Measurements from ENCODE around the gene ARMC5.

ARMC5 gene

DNA sequence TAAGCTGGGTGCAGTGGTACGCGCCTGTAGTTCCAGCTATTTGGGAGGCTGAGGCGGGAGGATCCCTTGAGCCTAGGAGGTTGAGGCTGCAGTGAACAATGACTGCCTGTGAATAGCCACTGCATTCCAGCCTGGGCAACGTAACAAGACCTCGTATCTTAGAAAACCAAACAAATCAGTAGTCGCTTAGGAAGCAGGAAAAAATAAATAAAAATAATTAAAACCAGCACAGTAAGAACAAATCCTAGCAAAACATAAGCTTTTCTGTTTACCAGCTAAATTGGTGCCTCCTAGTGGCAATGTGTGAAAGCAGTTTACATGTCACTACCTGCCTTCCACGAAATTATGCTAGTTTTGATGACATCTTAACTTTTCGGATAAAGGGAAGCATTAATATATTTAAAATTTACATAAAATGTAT lies 1.3 kb downstream of the ARMC5 start:
- DNase-seq (ENCODE audit: low read depth in 4 of 4, low spot score in 1 of 4) = no peak

DNA sequence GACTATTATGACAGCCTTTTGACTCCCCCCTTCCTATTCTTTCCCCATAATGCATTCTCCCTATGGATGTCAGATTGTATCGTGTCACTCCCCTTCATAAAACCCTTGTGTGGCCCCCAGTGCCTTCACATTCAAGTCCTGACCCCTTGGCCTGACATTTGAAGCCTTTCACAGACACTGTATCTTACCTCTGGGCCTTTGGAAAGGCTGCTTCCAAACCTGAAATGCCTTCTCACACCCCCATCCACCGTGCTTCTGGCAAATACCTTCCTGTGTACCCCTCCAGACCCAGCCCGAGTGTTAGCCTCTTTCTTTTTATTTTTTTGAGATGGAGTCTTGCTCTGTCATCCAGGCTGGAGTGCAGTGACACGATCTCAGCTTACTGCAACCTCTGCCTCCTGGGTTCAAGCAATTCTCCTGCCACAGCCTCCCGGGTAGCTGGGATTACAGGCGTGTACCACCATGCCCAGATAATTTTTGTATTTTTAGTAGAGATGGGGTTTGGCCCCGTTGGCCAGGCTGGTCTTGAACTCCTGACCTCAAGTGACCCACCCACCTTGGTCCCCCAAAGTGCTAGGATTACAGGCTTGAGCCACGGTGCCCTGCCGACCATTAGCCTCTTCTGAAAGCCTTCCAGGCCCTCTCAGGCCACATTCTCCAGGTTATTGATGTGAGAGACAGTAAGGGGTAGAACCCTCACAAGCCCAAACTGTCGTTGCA lies 2.1 kb downstream of the ARMC5 start:
- no peak for DNase-seq (ENCODE audit: low read depth in 4 of 4, low spot score in 1 of 4)

GRCh38 chr16:31461921-31462804 lies 2.9 kb downstream of the ARMC5 start:
- DNase-seq (ENCODE audit: low read depth in 4 of 4, low spot score in 1 of 4) = no peak

DNA sequence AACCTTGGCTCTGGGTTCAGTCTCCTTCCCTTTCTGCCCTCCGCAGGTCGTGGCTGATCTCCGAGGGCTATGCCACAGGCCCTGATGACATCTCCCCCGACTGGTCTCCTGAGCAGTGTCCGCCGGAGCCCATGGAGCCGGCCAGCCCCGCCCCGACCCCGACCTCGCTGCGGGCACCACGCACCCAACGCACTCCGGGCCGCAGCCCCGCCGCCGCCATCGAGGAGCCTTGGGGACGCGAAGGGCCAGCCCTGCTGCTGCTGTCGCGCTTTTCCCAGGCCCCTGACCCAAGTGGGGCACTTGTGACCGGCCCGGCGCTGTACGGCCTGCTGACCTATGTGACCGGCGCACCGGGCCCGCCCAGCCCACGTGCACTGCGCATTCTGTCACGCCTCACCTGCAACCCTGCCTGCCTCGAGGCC lies 5.1 kb downstream of the ARMC5 start:
- DNase-seq (ENCODE audit: low read depth in 4 of 4, low spot score in 1 of 4) = no peak

DNA sequence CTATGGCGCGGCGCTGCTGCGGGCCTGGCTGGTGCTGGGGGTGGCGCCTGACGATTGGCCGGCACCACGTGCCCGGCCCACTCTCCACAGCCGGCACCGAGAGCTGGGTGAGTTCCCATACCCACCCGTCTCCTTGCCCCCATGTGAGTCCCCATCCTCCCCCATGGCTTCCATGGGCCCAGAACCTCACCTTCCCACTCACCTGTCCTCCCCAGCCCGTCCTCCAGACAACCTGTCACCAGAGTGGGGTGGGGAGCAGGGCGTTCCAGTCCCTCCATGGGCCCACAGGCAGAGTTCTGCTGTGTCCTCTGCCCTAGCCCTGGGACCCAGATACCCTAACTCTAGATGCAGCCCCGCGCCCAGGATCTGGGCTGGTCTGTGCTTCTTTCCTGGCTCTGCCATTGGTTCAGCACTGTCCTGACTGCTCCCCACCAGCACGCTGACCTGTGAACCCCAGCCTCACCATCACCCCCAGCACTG lies 5.5 kb downstream of the ARMC5 start:
- no peak for DNase-seq (ENCODE audit: low read depth in 4 of 4, low spot score in 1 of 4)

DNA sequence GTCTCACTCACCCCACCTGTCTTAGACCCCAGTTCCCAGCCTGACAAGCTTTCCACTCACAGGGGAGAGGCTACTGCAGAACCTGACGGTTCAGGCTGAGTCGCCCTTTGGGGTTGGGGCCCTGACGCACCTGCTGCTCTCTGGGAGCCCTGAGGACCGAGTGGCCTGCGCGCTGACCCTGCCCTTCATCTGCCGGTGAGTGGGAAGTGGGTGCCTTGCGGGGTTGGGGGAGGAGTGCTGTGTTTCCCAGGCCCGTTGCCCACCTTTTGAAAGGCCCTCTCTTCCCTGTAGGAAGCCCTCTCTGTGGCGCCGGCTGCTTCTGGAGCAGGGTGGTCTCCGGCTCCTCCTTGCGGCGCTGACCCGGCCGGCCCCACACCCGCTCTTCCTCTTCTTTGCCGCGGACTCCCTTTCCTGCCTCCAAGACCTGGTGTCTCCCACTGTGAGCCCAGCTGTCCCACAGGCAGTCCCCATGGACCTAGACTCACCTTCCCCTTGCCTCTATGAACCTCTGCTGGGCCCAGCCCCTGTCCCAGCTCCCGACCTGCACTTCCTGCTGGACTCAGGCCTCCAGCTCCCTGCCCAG lies 6.6 kb downstream of the ARMC5 start:
- DNase-seq (ENCODE audit: low read depth in 4 of 4, low spot score in 1 of 4) = no peak

GRCh38 chr16:31466381-31466841 lies 7.1 kb downstream of the ARMC5 start:
- DNase-seq (ENCODE audit: low read depth in 4 of 4, low spot score in 1 of 4) = no peak

DNA sequence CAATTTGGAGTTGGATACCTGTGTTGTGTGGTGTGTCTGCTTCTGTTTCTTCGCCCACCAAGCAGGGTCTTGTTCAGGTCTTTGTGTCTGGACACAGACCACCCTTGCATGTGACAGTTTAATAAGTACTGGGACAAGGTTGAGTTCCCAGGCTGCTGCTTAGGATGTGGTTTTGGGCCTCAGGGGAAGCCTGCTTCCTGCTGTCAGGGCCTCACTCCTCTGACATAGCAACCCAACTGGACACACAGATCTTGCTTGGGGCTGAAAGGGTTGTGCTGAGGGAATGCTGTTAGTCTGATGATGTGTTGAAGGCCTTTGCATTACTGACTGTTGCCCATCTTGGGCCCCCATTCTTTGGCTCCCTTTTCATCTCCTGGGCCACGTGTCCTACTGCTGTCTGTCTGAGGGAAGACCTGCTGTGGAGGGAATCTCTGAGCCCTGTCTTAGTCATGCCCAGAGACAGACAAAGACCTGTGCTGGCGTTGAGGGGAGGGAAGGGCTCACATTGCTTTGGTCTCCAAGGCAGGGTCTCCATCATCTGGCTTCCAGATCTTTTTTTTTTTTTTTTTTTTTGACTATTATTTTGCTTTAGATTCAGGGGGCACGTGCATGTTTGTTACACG lies 8.0 kb downstream of the ARMC5 start:
- DNase-seq (ENCODE audit: low read depth in 4 of 4, low spot score in 1 of 4) = no peak

- DNase-seq (ENCODE audit: low read depth in 4 of 4, low spot score in 1 of 4) = no peak
Measured at GRCh38 chr16:31467858-31468257, 8.6 kb downstream of the ARMC5 start.

GRCh38 chr16:31470615-31471014 lies 11.3 kb downstream of the ARMC5 start:
- no peak for DNase-seq (ENCODE audit: low read depth in 4 of 4, low spot score in 1 of 4)

DNA sequence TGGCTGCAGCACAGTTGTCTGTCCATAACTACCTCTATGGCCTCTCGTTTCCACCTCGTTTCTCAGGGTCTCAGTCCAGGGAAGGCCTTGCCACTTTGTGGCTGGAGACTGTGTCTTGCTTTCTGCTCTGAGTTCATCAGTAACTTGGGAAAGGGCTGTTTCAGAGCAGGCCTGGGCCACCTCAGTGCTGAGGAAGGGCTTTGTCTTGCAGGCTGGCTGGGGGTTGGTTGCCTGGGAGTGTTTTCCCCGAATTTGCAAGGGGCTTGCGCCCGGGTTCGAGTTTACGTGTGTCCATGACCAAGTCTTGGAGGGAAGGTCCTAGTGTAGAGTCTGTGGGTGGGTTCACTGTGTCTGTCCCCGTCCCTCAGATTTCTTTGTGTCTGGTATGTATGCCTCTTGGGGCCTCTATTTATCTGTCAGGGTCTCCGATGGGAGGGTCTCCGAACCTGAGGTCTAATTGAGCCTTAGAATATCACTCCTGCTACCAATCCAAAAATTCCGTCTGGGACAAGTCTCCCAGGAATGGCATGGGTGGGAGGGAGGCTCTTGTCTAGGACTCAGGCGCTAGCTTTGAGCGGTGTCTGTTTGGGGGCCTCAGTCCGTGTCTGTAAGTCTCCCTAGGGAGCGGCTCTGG lies 12.1 kb downstream of the ARMC5 start:
- no peak for DNase-seq (ENCODE audit: low read depth in 4 of 4, low spot score in 1 of 4)

DNA sequence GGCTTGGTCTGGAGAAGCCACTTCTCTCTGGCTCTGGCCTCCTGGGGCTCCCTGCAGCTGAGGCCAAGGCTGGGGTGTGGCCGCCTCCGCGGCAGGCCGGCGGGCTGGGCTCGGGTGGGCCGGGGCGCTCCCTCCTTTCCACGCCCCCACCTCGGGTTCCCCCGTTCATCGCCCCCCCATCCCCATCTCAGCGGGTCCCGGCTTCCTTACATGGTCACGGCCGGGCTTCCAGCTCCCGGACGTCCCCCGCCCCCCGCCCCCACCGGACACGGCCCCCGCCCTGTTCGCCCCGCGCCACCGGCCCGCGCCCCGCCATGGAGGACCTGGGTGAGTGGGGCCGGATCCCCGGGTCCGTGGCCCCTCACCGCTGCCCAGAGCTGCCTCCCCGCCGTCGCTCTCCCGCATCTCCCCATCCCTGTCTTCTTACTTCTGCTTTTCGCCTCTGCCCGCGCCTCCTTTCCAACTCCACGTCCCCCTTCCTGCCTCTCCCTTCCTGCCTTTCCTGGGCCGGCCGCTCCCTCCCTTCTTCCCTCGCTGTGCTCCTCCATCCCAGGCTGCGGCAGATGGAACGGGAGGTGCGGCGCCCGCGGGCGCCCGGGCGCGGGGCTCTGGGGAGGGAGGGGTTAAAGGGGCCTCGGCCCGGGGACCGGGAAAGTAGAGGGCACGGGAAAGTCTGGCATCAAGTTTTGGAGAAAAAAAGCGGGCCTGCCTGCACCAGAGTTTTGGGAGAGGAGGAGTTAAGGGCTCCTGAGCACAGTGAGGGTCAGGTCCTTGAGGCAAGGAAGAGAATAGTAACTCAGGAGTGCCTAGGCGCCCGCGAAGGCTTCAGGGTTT lies 12.8 kb downstream of the ARMC5 start, which contains the start of gene TGFB1I1:
TGFB1I1 (plus strand) TSS at position 278 of the 834 bp plus-strand sequence; CDS start at position 315, 37 bp downstream.
- no peak for DNase-seq (ENCODE audit: low read depth in 4 of 4, low spot score in 1 of 4)

GRCh38 chr16:31472709-31473203 lies 13.5 kb downstream of the ARMC5 start:
- peak in 1 of 4 experiments; percentile 12 for DNase-seq (ENCODE audit: low read depth in 4 of 4, low spot score in 1 of 4)

- DNase-seq (ENCODE audit: low read depth in 4 of 4, low spot score in 1 of 4) = no peak
Measured at GRCh38 chr16:31473264-31473984, 14.1 kb downstream of the ARMC5 start.

DNA sequence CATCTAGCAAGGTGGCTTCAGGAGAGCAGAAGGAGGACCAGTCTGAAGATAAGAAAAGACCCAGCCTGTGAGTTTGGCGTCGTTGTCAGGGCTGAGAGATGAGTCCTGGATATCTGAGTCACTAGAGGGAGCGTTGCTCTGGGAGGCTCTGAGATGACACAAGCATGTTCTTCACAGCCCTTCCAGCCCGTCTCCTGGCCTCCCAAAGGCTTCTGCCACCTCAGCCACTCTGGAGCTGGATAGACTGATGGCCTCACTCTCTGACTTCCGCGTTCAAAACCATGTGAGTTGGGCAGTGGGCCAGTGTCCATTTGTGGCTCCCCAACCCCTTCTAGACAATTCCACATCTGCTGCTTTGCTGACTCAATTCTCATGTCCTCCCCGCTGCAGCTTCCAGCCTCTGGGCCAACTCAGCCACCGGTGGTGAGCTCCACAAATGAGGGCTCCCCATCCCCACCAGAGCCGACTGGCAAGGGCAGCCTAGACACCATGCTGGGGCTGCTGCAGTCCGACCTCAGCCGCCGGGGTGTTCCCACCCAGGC lies 14.9 kb downstream of the ARMC5 start:
- no peak for DNase-seq (ENCODE audit: low read depth in 4 of 4, low spot score in 1 of 4)

- DNase-seq (ENCODE audit: low read depth in 4 of 4, low spot score in 1 of 4) = no peak
Measured at GRCh38 chr16:31474773-31475738, 15.8 kb downstream of the ARMC5 start.

DNA sequence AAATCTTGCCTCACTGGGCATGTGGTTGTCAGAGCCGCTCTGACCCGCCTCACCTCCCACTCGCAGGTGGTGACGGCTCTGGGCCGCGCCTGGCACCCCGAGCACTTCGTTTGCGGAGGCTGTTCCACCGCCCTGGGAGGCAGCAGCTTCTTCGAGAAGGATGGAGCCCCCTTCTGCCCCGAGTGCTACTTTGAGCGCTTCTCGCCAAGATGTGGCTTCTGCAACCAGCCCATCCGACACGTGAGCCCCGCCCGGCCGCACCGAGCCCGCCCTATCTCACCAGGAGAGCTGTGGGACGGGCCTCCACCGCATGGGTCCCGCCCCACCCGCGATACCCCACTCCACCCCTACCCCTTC lies 16.6 kb downstream of the ARMC5 start:
- DNase-seq (ENCODE audit: low read depth in 4 of 4, low spot score in 1 of 4) = no peak
